CD14-positive monocyte (primary cell): ENCODE data around the gene PLEKHA7. TPM values are rescaled to one million over a fixed set of nuclear protein-coding genes. Genes with fewer than 3 reads are reported as not detected.

ENCODE experiments used
- DNase-seq, 3 donors: peaks; one replicate each; pipeline ENCODE4 v3.0.0-alpha.2; 2011 to 2022
- H2AFZ ChIP-seq: 2 replicates; pipeline ENCODE4 v1.6.0; 2012; ENCODE audit warnings: mild to moderate bottlenecking, low read depth, low read length, inconsistent platforms; ENCODE audit not compliant: insufficient read depth, poor library complexity, severe bottlenecking
- H3K27ac ChIP-seq, 2 donors: 1 replicate in 1 of 2; 2 replicates in 1 of 2; pipeline ENCODE4 v1.5.1; 2012 to 2013; ENCODE audit warnings: low read length in 2 of 2, control low read depth in 1 of 2, inconsistent platforms in 1 of 2, low read depth in 1 of 2, mild to moderate bottlenecking in 1 of 2
- H3K27me3 ChIP-seq, 2 donors: one replicate each; pipeline versions ENCODE4 v1.6.0 to v1.6.1; 2011 to 2013; ENCODE audit warnings: low read length in 2 of 2; ENCODE audit not compliant: control insufficient read depth in 2 of 2, insufficient read depth in 2 of 2
- H3K36me3 ChIP-seq, 2 donors: replicated peaks in 1 of 2; 1 replicate in 1 of 2; 2 replicates in 1 of 2; pipeline versions ENCODE4 v1.5.1 to v1.6.1; 2012 to 2013; ENCODE audit warnings: low read length in 2 of 2, control low read depth in 1 of 2, inconsistent platforms in 1 of 2, mild to moderate bottlenecking in 1 of 2; ENCODE audit not compliant: insufficient read depth in 2 of 2, control insufficient read depth in 1 of 2
- H3K4me1 ChIP-seq, 2 donors: 1 replicate in 1 of 2; 2 replicates in 1 of 2; pipeline versions ENCODE4 v1.5.1 to v1.6.1; 2012 to 2013; ENCODE audit warnings: low read length in 2 of 2, control low read depth in 1 of 2, inconsistent platforms in 1 of 2, mild to moderate bottlenecking in 1 of 2, moderate library complexity in 1 of 2; ENCODE audit not compliant: insufficient read depth in 2 of 2, control insufficient read depth in 1 of 2
- H3K4me2 ChIP-seq: replicated peaks from 2 replicates; pipeline ENCODE3; 2012; ENCODE audit warnings: low read length, moderate library complexity, mild to moderate bottlenecking; ENCODE audit not compliant: poor library complexity, severe bottlenecking; ENCODE audit errors: extremely low read depth
- H3K4me3 ChIP-seq, 3 experiments: fragments of 200-600 bp in 1 of 3; sonication (generic) in 1 of 3; replicated peaks in 1 of 3; 1 replicate in 2 of 3; 2 replicates in 1 of 3; pipeline ENCODE4 v1.5.1; 2011 to 2013; ENCODE audit warnings: low read length in 3 of 3, mild to moderate bottlenecking in 3 of 3, control low read depth in 2 of 3, low read depth in 2 of 3, inconsistent platforms in 1 of 3, moderate library complexity in 1 of 3
- H3K79me2 ChIP-seq: 2 replicates; pipeline ENCODE4 v1.6.0; 2012; ENCODE audit warnings: mild to moderate bottlenecking, control low read depth, inconsistent platforms, low read length, moderate library complexity; ENCODE audit not compliant: insufficient read depth
- H3K9ac ChIP-seq: 2 replicates; pipeline ENCODE4 v1.6.0; 2017; ENCODE audit warnings: low read length, mild to moderate bottlenecking; ENCODE audit not compliant: insufficient read depth, poor library complexity, severe bottlenecking
- H3K9me3 ChIP-seq, 2 donors: replicated peaks in 1 of 2; 1 replicate in 1 of 2; 2 replicates in 1 of 2; pipeline versions ENCODE4 v1.5.1 to v1.6.1; 2012 to 2013; ENCODE audit warnings: low read length in 2 of 2, control low read depth in 1 of 2; ENCODE audit not compliant: control insufficient read depth in 1 of 2, insufficient read depth in 1 of 2
- H4K20me1 ChIP-seq: 2 replicates; pipeline ENCODE4 v1.6.0; 2012; ENCODE audit warnings: mild to moderate bottlenecking, low read length, control low read depth, moderate library complexity; ENCODE audit not compliant: insufficient read depth
- H3K27ac Mint-ChIP-seq, 7 donors: one replicate each; pipeline ENCODE4 v1.8.0; 2020; ENCODE audit warnings: mild to moderate bottlenecking in 7 of 7, mixed read lengths in 7 of 7, moderate library complexity in 6 of 7, inconsistent platforms in 2 of 7
- H3K27me3 Mint-ChIP-seq, 3 donors: one replicate each; pipeline ENCODE4 v1.8.0; 2021 to 2022; ENCODE audit warnings: low read depth in 3 of 3, mild to moderate bottlenecking in 3 of 3, mixed read lengths in 3 of 3, moderate library complexity in 3 of 3, inconsistent platforms in 1 of 3
- H3K36me3 Mint-ChIP-seq, 2 donors: one replicate each; pipeline ENCODE4 v1.8.0; 2020; ENCODE audit warnings: mixed read lengths in 2 of 2, inconsistent platforms in 1 of 2, mild to moderate bottlenecking in 1 of 2
- H3K4me1 Mint-ChIP-seq: one replicate; pipeline ENCODE4 v1.8.0; 2020; ENCODE audit warnings: mild to moderate bottlenecking, mixed read lengths
- H3K4me3 Mint-ChIP-seq, 2 donors: one replicate each; pipeline ENCODE4 v1.8.0; 2020; ENCODE audit warnings: mild to moderate bottlenecking in 2 of 2, mixed read lengths in 2 of 2, moderate library complexity in 1 of 2
- H3K9me3 Mint-ChIP-seq, 7 donors: one replicate each; pipeline ENCODE4 v1.8.0; 2020 to 2022; ENCODE audit warnings: mixed read lengths in 7 of 7, mild to moderate bottlenecking in 6 of 7, moderate library complexity in 6 of 7, inconsistent platforms in 2 of 7
- CTCF ChIP-seq: fragments of 200-600 bp; IDR thresholded peaks from one replicate; pipeline ENCODE4 v1.8.0; 2022; ENCODE audit warnings: antibody characterized with exemption, mild to moderate bottlenecking
- WGBS: methylation state at CpG from one replicate; pipeline ENCODE4 v1.1.5; 2013; ENCODE audit warnings: missing lambda C conversion rate; ENCODE audit not compliant: insufficient coverage; 5-methylcytosine and 5-hydroxymethylcytosine counted together
- intact Hi-C, 2 donors: fragments of 100-400 bp; cut with micrococcal nuclease; formaldehyde crosslinking; loops; one replicate each; pipeline versions ENCODE4 v1.15.0 to v1.15.1; 2023
- polyA plus RNA-seq, 3 donors: library from polyadenylated mRNA; depleted of rRNA in 1 of 3; unstranded in 2 of 3; stranded (reverse) in 1 of 3; fragments of 300-500 nt in 2 of 3; fragments of >200 nt in 1 of 3; fragmentation: Illumina TruSeq in 2 of 3; gene quantifications; 1 replicate in 2 of 3; 2 replicates in 1 of 3; pipeline ENCODE4 v1.2.3, GENCODE V29; 2012 to 2021

The PLEKHA7 gene
- polyA plus RNA-seq, 3 donors = 0.05 to 0.92 (median 0.22) TPM

GRCh38 chr11:17021511-17021910 is 7.3 kb upstream of the PLEKHA7 start:
- H3K27ac Mint-ChIP-seq = no peak overlapping the region
- Histone ChIP-seq H3K4me2 (no peak overlapping the region), H3K27ac (no peak overlapping the region), H4K20me1 (no peaks in the 10 kb centered on the region), H2AFZ (no peak overlapping the region), H3K4me1 (no peaks in the 10 kb centered on the region), H3K9me3 (no peaks in the 10 kb centered on the region), H3K9ac (no peak overlapping the region), H3K79me2 (no peaks in the 10 kb centered on the region), H3K36me3 (no peaks in the 10 kb centered on the region), H3K27me3 (peaks cover 5 to 8% of the 10 kb centered on the region in 2 donors), H3K4me3 (no peak overlapping the region)
- DNase-seq = no peak
- intact Hi-C loops = no loop called here
- no peak for TF ChIP-seq CTCF
- H3K4me1 Mint-ChIP-seq = no peaks in the 10 kb centered on the region
- peaks cover 13 to 22% (median 17%) of the 10 kb centered on the region in 3 donors for H3K27me3 Mint-ChIP-seq
- WGBS = 100% methylated on average over 3 of the region's 8 CpGs
- H3K9me3 Mint-ChIP-seq = no peaks in the 10 kb centered on the region
- no peaks in the 10 kb centered on the region for H3K36me3 Mint-ChIP-seq
- no peak overlapping the region for H3K4me3 Mint-ChIP-seq

DNA sequence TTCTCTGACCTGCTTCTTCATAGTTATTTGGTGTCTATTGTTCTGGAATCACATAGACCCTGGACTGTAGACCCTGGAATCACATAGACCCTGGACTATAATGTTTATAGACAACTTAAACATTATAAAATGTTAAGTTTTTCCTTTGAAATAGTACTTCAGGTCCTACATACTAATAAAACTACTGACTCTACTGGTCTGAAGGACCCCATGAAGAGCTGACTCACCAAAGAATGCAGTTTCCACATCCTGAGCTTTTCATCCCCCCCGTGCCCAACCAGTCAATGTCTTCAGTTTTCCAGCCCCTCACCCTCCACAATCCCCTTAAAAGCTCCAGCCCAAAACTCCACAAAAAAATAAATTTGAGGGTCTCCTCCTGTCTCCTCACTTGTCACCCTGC is 6.6 kb upstream of the PLEKHA7 start:
- peaks cover 18 to 29% (median 23%) of the 10 kb centered on the region in 3 donors for H3K27me3 Mint-ChIP-seq
- Histone ChIP-seq H3K4me3 (no peak overlapping the region), H3K9me3 (no peaks in the 10 kb centered on the region), H2AFZ (no peak overlapping the region), H3K27ac (no peak overlapping the region), H3K4me1 (no peaks in the 10 kb centered on the region), H3K36me3 (no peaks in the 10 kb centered on the region), H3K4me2 (no peak overlapping the region), H4K20me1 (no peaks in the 10 kb centered on the region), H3K9ac (no peak overlapping the region), H3K27me3 (peaks cover 9 to 14% of the 10 kb centered on the region in 2 donors), H3K79me2 (no peaks in the 10 kb centered on the region)
- intact Hi-C loops = no loop called here
- no peak for TF ChIP-seq CTCF
- no peak for DNase-seq
- H3K4me1 Mint-ChIP-seq = no peaks in the 10 kb centered on the region
- H3K4me3 Mint-ChIP-seq = no peak overlapping the region
- H3K27ac Mint-ChIP-seq = no peak overlapping the region
- 80% methylated on average over 1 of the region's 1 CpG for WGBS
- no peaks in the 10 kb centered on the region for H3K36me3 Mint-ChIP-seq
- H3K9me3 Mint-ChIP-seq = peaks cover 0 to 3% (median 0%) of the 10 kb centered on the region in 7 donors
